ENCODE results near the gene TBC1D10A. TPM values are rescaled to one million over a fixed set of nuclear protein-coding genes. Genes with fewer than 3 reads are reported as not detected.
A peak's percentile ranks its signal among the peaks of the same experiment; 100 is the strongest.

Gene TBC1D10A
- total RNA-seq, 6 donors from 2014 or later: 22.6 to 61.0 (median 36.2) TPM

GRCh38 chr22:30248484-30248883, 78.3 kb downstream of the TBC1D10A start:
- ATAC-seq (ENCODE audit: low FRiP score in 2 of 2) (no peak), DNase-seq (no peak)
- TF ChIP-seq EP300 (IDR thresholded peaks at IDR 0.05) (no peak), CTCF (IDR thresholded peaks at IDR 0.05) (no peak), POLR2AphosphoS5 (IDR thresholded peaks at IDR 0.05) (no peak), POLR2A (IDR thresholded peaks at IDR 0.05) (no peak)
- Histone ChIP-seq H3K36me3 (no peaks in the 10 kb centered on the region), H3K27ac (peak overlapping the region in 1 of 4 donors; percentile 11), H3K27me3 (peaks cover 0 to 11% (median 0%) of the 10 kb centered on the region in 4 donors), H3K9me3 (no peaks in the 10 kb centered on the region), H3K4me3 (no peak overlapping the region), H3K4me1 (peaks cover 27 to 52% (median 33%) of the 10 kb centered on the region in 4 donors)
- WGBS, 2 donors: 68 to 77% methylated on average over 6 of the region's 6 CpGs

GRCh38 chr22:30247974-30248373, 78.8 kb downstream of the TBC1D10A start:
- H3K27ac ChIP-seq: peak overlapping the region in 1 of 4 donors; percentile 11

GRCh38 chr22:30247561-30247960, 79.2 kb downstream of the TBC1D10A start:
- Histone ChIP-seq H3K36me3 (no peaks in the 10 kb centered on the region), H3K4me1 (peaks cover 18 to 43% (median 24%) of the 10 kb centered on the region in 4 donors), H3K27ac (no peak overlapping the region), H3K27me3 (peaks cover 0 to 11% (median 0%) of the 10 kb centered on the region in 4 donors), H3K4me3 (no peak overlapping the region), H3K9me3 (no peaks in the 10 kb centered on the region)
- TF ChIP-seq EP300 (IDR thresholded peaks at IDR 0.05) (no peak), CTCF (IDR thresholded peaks at IDR 0.05) (no peak), POLR2A (IDR thresholded peaks at IDR 0.05) (no peak), POLR2AphosphoS5 (IDR thresholded peaks at IDR 0.05) (no peak)
- 76 to 81% methylated on average over 11 of the region's 11 CpGs for WGBS, 2 donors
- no peak for ATAC-seq (ENCODE audit: low FRiP score in 2 of 2)
- DNase-seq: no peak

More at GRCh38 chr22:30247974-30248373, 78.8 kb downstream of the TBC1D10A start:
- no peak overlapping the region for H3K4me3 ChIP-seq
- no peaks in the 10 kb centered on the region for H3K36me3 ChIP-seq
- no peak for DNase-seq
- peaks cover 0 to 11% (median 0%) of the 10 kb centered on the region in 4 donors for H3K27me3 ChIP-seq
- 51 to 61% methylated on average over 12 of the region's 12 CpGs for WGBS, 2 donors
- H3K9me3 ChIP-seq: no peaks in the 10 kb centered on the region
- ATAC-seq (ENCODE audit: low FRiP score in 2 of 2): no peak
- peaks cover 22 to 47% (median 28%) of the 10 kb centered on the region in 4 donors for H3K4me1 ChIP-seq
- TF ChIP-seq CTCF (IDR thresholded peaks at IDR 0.05) (no peak), POLR2AphosphoS5 (IDR thresholded peaks at IDR 0.05) (no peak), EP300 (IDR thresholded peaks at IDR 0.05) (no peak), POLR2A (IDR thresholded peaks at IDR 0.05) (no peak)

- no peak for DNase-seq
- ATAC-seq (ENCODE audit: low FRiP score in 2 of 2): no peak
- H3K27ac ChIP-seq: peak overlapping the region in 1 of 4 donors; percentile 15
- H3K9me3 ChIP-seq: no peaks in the 10 kb centered on the region
- H3K27me3 ChIP-seq: peaks cover 0 to 11% (median 0%) of the 10 kb centered on the region in 4 donors
- 14 to 17% methylated on average over 12 to 13 of the region's 15 CpGs for WGBS, 2 donors
- H3K4me1 ChIP-seq: peaks cover 17 to 36% (median 22%) of the 10 kb centered on the region in 4 donors
- TF ChIP-seq CTCF (IDR thresholded peaks at IDR 0.05) (no peak), EP300 (IDR thresholded peaks at IDR 0.05) (no peak), POLR2AphosphoS5 (IDR thresholded peaks at IDR 0.05) (no peak), POLR2A (IDR thresholded peaks at IDR 0.05) (no peak)
- H3K4me3 ChIP-seq: peak overlapping the region in 3 of 4 donors; percentile 46 to 58 (median 54)
- H3K36me3 ChIP-seq: no peaks in the 10 kb centered on the region
Observed at GRCh38 chr22:30246814-30247376, 79.8 kb downstream of the TBC1D10A start.
